Measurements from ENCODE around the gene MYO18B. TPM values are rescaled to one million over a fixed set of nuclear protein-coding genes. Genes with fewer than 3 reads are reported as not detected.

MYO18B gene
- total and polyA plus RNA-seq, 2 of the 4 experiments (the other 2 are of a cell fraction) = under 0.01 TPM; not detected in 1

GRCh38 chr22:25709758-25710157 lies 32.2 kb upstream of the MYO18B start:
- Histone ChIP-seq H4K8ac (ENCODE audit: low read depth in 2 of 2, low read length in 2 of 2) (no peak overlapping the region), H3K4me1 (ENCODE audit: control insufficient read depth, insufficient read depth, low read length) (no peaks in the 10 kb centered on the region), H3K23ac (ENCODE audit: low read depth, low read length) (no peak overlapping the region), H3K4ac (ENCODE audit: low read depth, low read length) (no peak overlapping the region), H2AK9ac (replicated peaks; ENCODE audit: low read depth, low read length, poor library complexity) (no peak overlapping the region), H3K4me2 (ENCODE audit: low read depth, low read length) (no peak overlapping the region), H2BK15ac (ENCODE audit: low read depth, low read length) (no peak overlapping the region), H4K5ac (ENCODE audit: low read depth, low read length) (no peak overlapping the region), H3K18ac (ENCODE audit: low read depth, low read length) (no peak overlapping the region), H4K20me1 (ENCODE audit: insufficient read depth, low read length) (no peaks in the 10 kb centered on the region), H3K14ac (replicated peaks; ENCODE audit: low read depth, low read length) (no peak overlapping the region), H3K27ac (ENCODE audit: insufficient read depth, low read length) (no peak overlapping the region), H3K36me3 (ENCODE audit: control insufficient read depth, insufficient read depth, low read length) (no peaks in the 10 kb centered on the region), H2BK20ac (ENCODE audit: low read depth, low read length) (no peak overlapping the region), H3K4me3 (ENCODE audit: insufficient read depth, low read depth, low read length) (no peak overlapping the region), H3K56ac (ENCODE audit: extremely low read depth, insufficient read depth, low read length) (no peak overlapping the region), H2AK5ac (ENCODE audit: low read depth, low read length) (no peak overlapping the region), H3K27me3 (ENCODE audit: control insufficient read depth, insufficient read depth, low read length) (no peaks in the 10 kb centered on the region), H3K79me1 (ENCODE audit: low read depth in 1 of 2, low read length in 2 of 2) (no peaks in the 10 kb centered on the region), H2BK120ac (ENCODE audit: low read depth, low read length) (no peak overlapping the region), H3K9ac (ENCODE audit: low read depth, low read length) (no peak overlapping the region), H2AFZ (replicated peaks; ENCODE audit: low read length, poor library complexity) (no peak overlapping the region), H2BK5ac (ENCODE audit: low read depth, low read length, poor library complexity, severe bottlenecking) (no peak overlapping the region), H3K9me3 (ENCODE audit: control insufficient read depth, insufficient read depth, low read length) (no peaks in the 10 kb centered on the region), H3K9me1 (ENCODE audit: insufficient read depth, low read length) (no peaks in the 10 kb centered on the region), H4K91ac (ENCODE audit: insufficient read depth, low read depth, low read length) (no peak overlapping the region)
- DNase-seq (no peak), ATAC-seq (ENCODE audit: low read depth) (no peak)
- intact Hi-C loops (cut with micrococcal nuclease) = no loop called here
- in situ Hi-C loops (cut with MboI; ENCODE audit: low sequenced_read_pairs) = no loop called here
- dilution Hi-C loops (cut with HindIII; ENCODE audit: low sequenced_read_pairs, unreplicated experiment) = no loop called here
- no TSS peak for BruUV-seq (replicated peaks)
- WGBS, 2 experiments (ENCODE audit: extremely low coverage in 2 of 2, insufficient read length in 1 of 2) = 76% methylated on average over 2 of the region's 6 CpGs; no CpG with 5 or more reads in 1 of the 2 experiments
- POLR2A ChIA-PET (ENCODE audit: unreplicated experiment) = no interaction called here
- TF ChIP-seq CEBPB (IDR thresholded peaks at IDR 0.05; ENCODE audit: low read depth, low read length) (no peak), RFX5 (IDR thresholded peaks at IDR 0.05; ENCODE audit: low read depth, low read length) (no peak), FOS (IDR thresholded peaks at IDR 0.05; ENCODE audit: low read depth, low read length) (no peak), POLR2A (IDR thresholded peaks at IDR 0.05; ENCODE audit: low read depth, low read length) (no peak), USF2 (IDR thresholded peaks at IDR 0.05; ENCODE audit: low read depth, low read length) (no peak), CHD1 (IDR thresholded peaks at IDR 0.05; ENCODE audit: low read depth, low read length) (no peak), MXI1 (IDR thresholded peaks at IDR 0.05; ENCODE audit: borderline replicate concordance, low read depth, low read length) (no peak), MAFK (IDR thresholded peaks at IDR 0.05; ENCODE audit: low read depth, low read length) (no peak), NFE2L2 (IDR thresholded peaks at IDR 0.05; ENCODE audit: low read depth, low read length) (no peak), BHLHE40 (IDR thresholded peaks at IDR 0.05; ENCODE audit: low read depth, low read length) (no peak), CTCF (conservative IDR thresholded peaks at IDR 0.05; ENCODE audit: low read depth, low read length) (no peak), RAD21 (IDR thresholded peaks at IDR 0.05; ENCODE audit: low read length) (no peak), MAZ (IDR thresholded peaks at IDR 0.05; ENCODE audit: borderline replicate concordance, low read depth, low read length) (no peak), SMC3 (IDR thresholded peaks at IDR 0.05; ENCODE audit: low read depth, low read length) (no peak), ELK1 (IDR thresholded peaks at IDR 0.05; ENCODE audit: borderline replicate concordance, low read depth, low read length) (no peak), RCOR1 (IDR thresholded peaks at IDR 0.05; ENCODE audit: insufficient replicate concordance, low read length) (no peak)
- CTCF ChIA-PET = no interaction called here
